ENCODE data around the gene KANTR.

DNA sequence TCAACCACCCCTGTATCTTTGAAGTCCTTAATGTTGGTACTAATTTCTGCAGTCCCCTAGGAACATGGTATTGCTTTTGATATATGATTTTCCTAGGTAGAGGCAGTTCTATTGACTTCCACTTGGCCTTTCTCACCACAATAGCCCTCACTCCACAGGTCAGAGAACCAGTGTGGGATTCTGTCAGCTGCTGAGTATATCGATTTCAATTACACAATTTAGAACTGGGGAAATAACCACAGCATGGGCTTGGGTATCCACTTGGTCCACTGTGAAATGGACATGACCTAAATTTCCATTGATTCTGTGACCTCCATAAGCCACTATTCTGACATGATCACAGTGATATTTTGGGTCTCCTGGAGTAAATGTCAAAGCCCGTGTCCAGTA, 62.3 kb downstream of the KANTR start:
- no peak for TF ChIP-seq EZH2 (IDR thresholded peaks at IDR 0.05; ENCODE audit: low read depth, unreplicated experiment)
- TF ChIP-seq, protein P1, sequence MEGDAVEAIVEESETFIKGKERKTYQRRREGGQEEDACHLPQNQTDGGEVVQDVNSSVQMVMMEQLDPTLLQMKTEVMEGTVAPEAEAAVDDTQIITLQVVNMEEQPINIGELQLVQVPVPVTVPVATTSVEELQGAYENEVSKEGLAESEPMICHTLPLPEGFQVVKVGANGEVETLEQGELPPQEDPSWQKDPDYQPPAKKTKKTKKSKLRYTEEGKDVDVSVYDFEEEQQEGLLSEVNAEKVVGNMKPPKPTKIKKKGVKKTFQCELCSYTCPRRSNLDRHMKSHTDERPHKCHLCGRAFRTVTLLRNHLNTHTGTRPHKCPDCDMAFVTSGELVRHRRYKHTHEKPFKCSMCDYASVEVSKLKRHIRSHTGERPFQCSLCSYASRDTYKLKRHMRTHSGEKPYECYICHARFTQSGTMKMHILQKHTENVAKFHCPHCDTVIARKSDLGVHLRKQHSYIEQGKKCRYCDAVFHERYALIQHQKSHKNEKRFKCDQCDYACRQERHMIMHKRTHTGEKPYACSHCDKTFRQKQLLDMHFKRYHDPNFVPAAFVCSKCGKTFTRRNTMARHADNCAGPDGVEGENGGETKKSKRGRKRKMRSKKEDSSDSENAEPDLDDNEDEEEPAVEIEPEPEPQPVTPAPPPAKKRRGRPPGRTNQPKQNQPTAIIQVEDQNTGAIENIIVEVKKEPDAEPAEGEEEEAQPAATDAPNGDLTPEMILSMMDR (conservative IDR thresholded peaks at IDR 0.05; ENCODE audit: low read depth in 2 of 2) = no peak
- TF ChIP-seq EZH2phosphoT487 (IDR thresholded peaks at IDR 0.05; ENCODE audit: unreplicated experiment) = no peak
- no peak for TF ChIP-seq POLR2AphosphoS5 (IDR thresholded peaks at IDR 0.05; ENCODE audit: low read depth)
- TF ChIP-seq, protein P2, sequence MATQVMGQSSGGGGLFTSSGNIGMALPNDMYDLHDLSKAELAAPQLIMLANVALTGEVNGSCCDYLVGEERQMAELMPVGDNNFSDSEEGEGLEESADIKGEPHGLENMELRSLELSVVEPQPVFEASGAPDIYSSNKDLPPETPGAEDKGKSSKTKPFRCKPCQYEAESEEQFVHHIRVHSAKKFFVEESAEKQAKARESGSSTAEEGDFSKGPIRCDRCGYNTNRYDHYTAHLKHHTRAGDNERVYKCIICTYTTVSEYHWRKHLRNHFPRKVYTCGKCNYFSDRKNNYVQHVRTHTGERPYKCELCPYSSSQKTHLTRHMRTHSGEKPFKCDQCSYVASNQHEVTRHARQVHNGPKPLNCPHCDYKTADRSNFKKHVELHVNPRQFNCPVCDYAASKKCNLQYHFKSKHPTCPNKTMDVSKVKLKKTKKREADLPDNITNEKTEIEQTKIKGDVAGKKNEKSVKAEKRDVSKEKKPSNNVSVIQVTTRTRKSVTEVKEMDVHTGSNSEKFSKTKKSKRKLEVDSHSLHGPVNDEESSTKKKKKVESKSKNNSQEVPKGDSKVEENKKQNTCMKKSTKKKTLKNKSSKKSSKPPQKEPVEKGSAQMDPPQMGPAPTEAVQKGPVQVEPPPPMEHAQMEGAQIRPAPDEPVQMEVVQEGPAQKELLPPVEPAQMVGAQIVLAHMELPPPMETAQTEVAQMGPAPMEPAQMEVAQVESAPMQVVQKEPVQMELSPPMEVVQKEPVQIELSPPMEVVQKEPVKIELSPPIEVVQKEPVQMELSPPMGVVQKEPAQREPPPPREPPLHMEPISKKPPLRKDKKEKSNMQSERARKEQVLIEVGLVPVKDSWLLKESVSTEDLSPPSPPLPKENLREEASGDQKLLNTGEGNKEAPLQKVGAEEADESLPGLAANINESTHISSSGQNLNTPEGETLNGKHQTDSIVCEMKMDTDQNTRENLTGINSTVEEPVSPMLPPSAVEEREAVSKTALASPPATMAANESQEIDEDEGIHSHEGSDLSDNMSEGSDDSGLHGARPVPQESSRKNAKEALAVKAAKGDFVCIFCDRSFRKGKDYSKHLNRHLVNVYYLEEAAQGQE (IDR thresholded peaks at IDR 0.05; ENCODE audit: unreplicated experiment) = no peak
- no peak for TF ChIP-seq ZNF114 (CRISPR knock-in tag; IDR thresholded peaks at IDR 0.05)
- TF ChIP-seq, protein P3, sequence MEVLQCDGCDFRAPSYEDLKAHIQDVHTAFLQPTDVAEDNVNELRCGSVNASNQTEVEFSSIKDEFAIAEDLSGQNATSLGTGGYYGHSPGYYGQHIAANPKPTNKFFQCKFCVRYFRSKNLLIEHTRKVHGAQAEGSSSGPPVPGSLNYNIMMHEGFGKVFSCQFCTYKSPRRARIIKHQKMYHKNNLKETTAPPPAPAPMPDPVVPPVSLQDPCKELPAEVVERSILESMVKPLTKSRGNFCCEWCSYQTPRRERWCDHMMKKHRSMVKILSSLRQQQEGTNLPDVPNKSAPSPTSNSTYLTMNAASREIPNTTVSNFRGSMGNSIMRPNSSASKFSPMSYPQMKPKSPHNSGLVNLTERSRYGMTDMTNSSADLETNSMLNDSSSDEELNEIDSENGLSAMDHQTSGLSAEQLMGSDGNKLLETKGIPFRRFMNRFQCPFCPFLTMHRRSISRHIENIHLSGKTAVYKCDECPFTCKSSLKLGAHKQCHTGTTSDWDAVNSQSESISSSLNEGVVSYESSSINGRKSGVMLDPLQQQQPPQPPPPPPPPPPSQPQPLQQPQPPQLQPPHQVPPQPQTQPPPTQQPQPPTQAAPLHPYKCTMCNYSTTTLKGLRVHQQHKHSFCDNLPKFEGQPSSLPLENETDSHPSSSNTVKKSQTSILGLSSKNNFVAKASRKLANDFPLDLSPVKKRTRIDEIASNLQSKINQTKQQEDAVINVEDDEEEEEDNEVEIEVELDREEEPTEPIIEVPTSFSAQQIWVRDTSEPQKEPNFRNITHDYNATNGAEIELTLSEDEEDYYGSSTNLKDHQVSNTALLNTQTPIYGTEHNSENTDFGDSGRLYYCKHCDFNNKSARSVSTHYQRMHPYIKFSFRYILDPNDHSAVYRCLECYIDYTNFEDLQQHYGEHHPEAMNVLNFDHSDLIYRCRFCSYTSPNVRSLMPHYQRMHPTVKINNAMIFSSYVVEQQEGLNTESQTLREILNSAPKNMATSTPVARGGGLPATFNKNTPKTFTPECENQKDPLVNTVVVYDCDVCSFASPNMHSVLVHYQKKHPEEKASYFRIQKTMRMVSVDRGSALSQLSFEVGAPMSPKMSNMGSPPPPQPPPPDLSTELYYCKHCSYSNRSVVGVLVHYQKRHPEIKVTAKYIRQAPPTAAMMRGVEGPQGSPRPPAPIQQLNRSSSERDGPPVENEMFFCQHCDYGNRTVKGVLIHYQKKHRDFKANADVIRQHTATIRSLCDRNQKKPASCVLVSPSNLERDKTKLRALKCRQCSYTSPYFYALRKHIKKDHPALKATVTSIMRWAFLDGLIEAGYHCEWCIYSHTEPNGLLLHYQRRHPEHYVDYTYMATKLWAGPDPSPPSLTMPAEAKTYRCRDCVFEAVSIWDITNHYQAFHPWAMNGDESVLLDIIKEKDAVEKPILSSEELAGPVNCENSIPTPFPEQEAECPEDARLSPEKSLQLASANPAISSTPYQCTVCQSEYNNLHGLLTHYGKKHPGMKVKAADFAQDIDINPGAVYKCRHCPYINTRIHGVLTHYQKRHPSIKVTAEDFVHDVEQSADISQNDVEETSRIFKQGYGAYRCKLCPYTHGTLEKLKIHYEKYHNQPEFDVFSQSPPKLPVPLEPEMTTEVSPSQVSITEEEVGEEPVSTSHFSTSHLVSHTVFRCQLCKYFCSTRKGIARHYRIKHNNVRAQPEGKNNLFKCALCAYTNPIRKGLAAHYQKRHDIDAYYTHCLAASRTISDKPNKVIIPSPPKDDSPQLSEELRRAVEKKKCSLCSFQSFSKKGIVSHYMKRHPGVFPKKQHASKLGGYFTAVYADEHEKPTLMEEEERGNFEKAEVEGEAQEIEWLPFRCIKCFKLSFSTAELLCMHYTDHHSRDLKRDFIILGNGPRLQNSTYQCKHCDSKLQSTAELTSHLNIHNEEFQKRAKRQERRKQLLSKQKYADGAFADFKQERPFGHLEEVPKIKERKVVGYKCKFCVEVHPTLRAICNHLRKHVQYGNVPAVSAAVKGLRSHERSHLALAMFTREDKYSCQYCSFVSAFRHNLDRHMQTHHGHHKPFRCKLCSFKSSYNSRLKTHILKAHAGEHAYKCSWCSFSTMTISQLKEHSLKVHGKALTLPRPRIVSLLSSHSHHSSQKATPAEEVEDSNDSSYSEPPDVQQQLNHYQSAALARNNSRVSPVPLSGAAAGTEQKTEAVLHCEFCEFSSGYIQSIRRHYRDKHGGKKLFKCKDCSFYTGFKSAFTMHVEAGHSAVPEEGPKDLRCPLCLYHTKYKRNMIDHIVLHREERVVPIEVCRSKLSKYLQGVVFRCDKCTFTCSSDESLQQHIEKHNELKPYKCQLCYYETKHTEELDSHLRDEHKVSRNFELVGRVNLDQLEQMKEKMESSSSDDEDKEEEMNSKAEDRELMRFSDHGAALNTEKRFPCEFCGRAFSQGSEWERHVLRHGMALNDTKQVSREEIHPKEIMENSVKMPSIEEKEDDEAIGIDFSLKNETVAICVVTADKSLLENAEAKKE (CRISPR knock-in tag; IDR thresholded peaks at IDR 0.05) = no peak
- TF ChIP-seq CREB1 (CRISPR knock-in tag; IDR thresholded peaks at IDR 0.05; ENCODE audit: low read depth) = no peak
